Common myeloid progenitor, CD34-positive (primary cell): ENCODE measurements around the gene SERPINA5.

Experiments used
- CTCF ChIA-PET: fragments of 350-600 bp; sonication (Branson Sonifier 250); formaldehyde crosslinking; loops from one replicate; lab custom pipeline; 2021; ENCODE audit warnings: antibody characterized with exemption; lab: Charles Lee
- POLR2A ChIA-PET: fragments of 350-600 bp; sonication (Branson Sonifier 250); formaldehyde crosslinking; loops from one replicate; lab custom pipeline; 2021; ENCODE audit warnings: antibody characterized with exemption; lab: Charles Lee
- DNase-seq, 3 donors: peaks; one replicate each; pipeline versions ENCODE4 v3.0.0 to v3.0.0-alpha.2; 2013
- H3K27ac ChIP-seq, 2 experiments: 1 replicate in 1 of 2; 2 replicates in 1 of 2; pipeline ENCODE4 v1.7.0; 2013; ENCODE audit warnings: inconsistent platforms in 2 of 2, low read length in 2 of 2, mild to moderate bottlenecking in 2 of 2, low read depth in 1 of 2, moderate library complexity in 1 of 2; ENCODE audit not compliant: severe bottlenecking in 2 of 2, insufficient read depth in 1 of 2, poor library complexity in 1 of 2
- H3K27me3 ChIP-seq, 5 experiments: replicated peaks in 2 of 5; 1 replicate in 3 of 5; 2 replicates in 2 of 5; pipeline versions ENCODE4 v1.6.1 to v1.7.0; 2013; ENCODE audit warnings: low read length in 4 of 5, mild to moderate bottlenecking in 2 of 5, moderate library complexity in 2 of 5, inconsistent platforms in 1 of 5; ENCODE audit not compliant: insufficient read depth in 5 of 5, control insufficient read depth in 4 of 5
- H3K36me3 ChIP-seq, 4 experiments: 1 replicate in 2 of 4; 2 replicates in 2 of 4; pipeline versions ENCODE4 v1.6.1 to v1.7.0; 2013; ENCODE audit warnings: low read length in 3 of 4, control low read depth in 1 of 4, mild to moderate bottlenecking in 1 of 4; ENCODE audit not compliant: control insufficient read depth in 4 of 4, insufficient read depth in 4 of 4
- H3K4me1 ChIP-seq, 4 experiments: 1 replicate in 3 of 4; 2 replicates in 1 of 4; pipeline versions ENCODE4 v1.6.1 to v1.7.1; 2013; ENCODE audit warnings: low read length in 3 of 4, mild to moderate bottlenecking in 3 of 4, control low read depth in 1 of 4, inconsistent platforms in 1 of 4, moderate library complexity in 1 of 4; ENCODE audit not compliant: control insufficient read depth in 4 of 4, insufficient read depth in 4 of 4; ENCODE audit errors: control extremely low read depth in 1 of 4
- H3K4me3 ChIP-seq, 7 experiments: 1 replicate in 4 of 7; 2 replicates in 3 of 7; pipeline versions ENCODE4 v1.5.1 to v1.7.0; 2013; ENCODE audit warnings: mild to moderate bottlenecking in 7 of 7, low read length in 6 of 7, moderate library complexity in 6 of 7, inconsistent platforms in 2 of 7, low read depth in 2 of 7, control low read depth in 1 of 7; ENCODE audit not compliant: insufficient read depth in 4 of 7, control insufficient read depth in 1 of 7; ENCODE audit errors: extremely low read depth in 1 of 7
- H3K9me3 ChIP-seq, 5 experiments: 1 replicate in 4 of 5; 2 replicates in 1 of 5; pipeline versions ENCODE4 v1.6.1 to v1.7.1; 2013; ENCODE audit warnings: low read length in 4 of 5, mild to moderate bottlenecking in 2 of 5, inconsistent platforms in 1 of 5, low read depth in 1 of 5, moderate library complexity in 1 of 5; ENCODE audit not compliant: control insufficient read depth in 4 of 5, insufficient read depth in 2 of 5; ENCODE audit errors: control extremely low read depth in 1 of 5
- WGBS: methylation state at CpG from one replicate; pipeline ENCODE4 v1.1.5; 2013; ENCODE audit not compliant: insufficient coverage; 5-methylcytosine and 5-hydroxymethylcytosine counted together

SERPINA5 gene

DNA sequence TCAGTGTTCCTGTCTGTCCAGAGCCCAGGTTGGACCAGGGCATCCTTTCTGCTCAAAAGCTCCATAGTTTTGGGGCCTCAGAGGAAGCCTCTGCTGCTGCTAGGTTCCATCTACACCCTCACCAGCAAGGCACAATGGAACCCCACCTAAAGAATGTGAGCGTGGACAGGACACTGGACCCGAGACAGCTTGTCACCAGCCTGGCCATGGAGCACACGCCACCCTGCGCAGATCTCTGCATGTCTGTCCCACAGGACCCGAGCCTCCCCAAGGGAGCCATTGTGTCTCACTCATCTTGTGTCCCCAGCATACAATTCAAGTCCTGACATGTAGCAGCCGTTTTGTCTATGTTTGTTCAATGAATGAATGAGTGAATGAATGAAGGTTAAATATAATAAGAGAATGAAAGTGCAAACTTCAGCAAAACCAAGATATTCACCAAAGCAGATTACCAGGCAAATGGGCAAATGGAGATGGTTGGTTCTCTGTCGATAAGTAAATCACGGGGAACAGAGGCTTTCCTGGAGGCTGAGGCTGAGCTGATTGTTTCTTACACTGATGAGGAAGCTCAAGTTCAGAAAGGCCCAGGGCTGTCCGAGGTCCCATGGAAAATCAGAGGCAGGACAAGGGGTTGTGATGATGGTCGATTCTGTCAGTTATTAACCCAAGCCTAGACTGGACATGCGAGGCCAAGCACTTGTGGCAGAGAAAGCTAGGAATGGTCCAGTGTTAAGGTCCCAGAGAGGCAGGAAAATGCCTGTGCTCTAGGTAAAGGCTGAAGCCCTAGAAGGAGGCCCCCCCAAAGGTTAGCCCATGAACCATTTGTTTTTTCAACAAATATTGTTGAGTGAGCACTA lies 58.0 kb downstream of the SERPINA5 start:
- Histone ChIP-seq H3K36me3 (no peaks in the 10 kb centered on the region), H3K9me3 (no peaks in the 10 kb centered on the region), H3K4me3 (no peak overlapping the region), H3K27ac (no peak overlapping the region), H3K4me1 (no peaks in the 10 kb centered on the region), H3K27me3 (peaks cover 0 to 4% (median 0%) of the 10 kb centered on the region in 5 experiments)
- ChIA-PET CTCF (interaction anchor here (0.5 kb wide), 1 partner anchor 449 kb away, joined by 3 read pairs; no protein-coding TSS in a partner anchor), POLR2A (no interaction called here)
- WGBS = 96% methylated on average over 7 of the region's 11 CpGs
- no peak for DNase-seq

DNA sequence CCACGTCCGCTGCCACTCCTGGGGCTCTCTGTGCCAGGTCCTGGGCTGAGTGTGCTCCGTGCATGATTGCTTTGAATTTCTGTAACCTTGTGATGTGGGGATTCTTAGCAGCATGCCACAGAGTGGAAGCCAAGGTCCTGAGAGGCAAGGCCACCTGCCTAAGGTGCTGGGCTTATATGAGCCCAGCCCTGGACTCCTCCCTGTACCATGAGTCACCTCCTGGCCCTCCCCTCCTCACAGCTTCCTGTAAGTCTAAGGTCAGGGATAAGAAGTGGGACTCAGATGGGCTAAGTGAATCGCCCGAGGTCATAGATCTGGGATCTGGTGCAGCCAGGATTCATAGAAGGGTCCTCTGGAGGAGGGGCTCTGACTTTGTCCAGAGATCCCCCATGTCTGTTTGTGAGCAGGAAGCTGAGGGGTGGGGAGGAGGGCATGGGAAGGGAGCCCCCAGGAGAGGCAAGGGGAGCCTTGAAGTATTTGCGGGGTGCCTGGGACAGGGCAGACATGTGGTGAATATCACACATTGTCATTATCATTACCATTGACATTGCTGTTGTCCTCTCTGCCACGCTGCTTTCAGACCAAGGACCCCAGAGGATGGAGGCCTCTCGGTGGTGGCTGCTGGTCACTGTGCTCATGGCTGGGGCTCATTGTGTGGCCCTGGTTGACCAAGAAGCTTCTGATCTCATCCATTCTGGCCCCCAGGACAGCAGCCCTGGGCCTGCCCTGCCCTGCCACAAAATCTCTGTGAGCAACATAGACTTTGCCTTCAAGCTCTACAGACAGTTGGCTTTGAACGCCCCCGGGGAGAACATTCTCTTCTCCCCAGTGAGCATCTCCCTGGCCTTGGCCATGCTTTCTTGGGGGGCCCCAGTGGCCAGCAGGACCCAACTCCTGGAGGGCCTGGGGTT lies 59.8 kb downstream of the SERPINA5 start:
- CTCF ChIA-PET = no interaction called here
- DNase-seq = no peak
- 97% methylated on average over 6 of the region's 10 CpGs for WGBS

DNA sequence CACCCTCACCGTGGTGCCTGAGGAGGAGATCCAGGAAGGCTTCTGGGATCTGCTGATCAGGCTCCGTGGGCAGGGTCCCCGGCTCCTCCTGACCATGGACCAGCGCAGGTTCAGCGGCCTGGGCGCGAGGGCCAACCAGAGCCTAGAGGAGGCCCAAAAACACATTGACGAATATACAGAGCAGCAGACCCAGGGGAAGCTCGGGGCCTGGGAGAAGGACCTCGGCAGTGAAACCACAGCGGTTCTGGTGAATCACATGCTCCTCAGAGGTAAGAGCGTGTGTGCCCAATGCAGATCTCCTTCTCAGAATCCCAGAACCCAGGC lies 60.4 kb downstream of the SERPINA5 start:
- 95% methylated on average over 12 of the region's 12 CpGs for WGBS
- no peak overlapping the region for H3K4me3 ChIP-seq
- POLR2A ChIA-PET = no interaction called here
- H3K27ac ChIP-seq = no peak overlapping the region
- H3K36me3 ChIP-seq = no peaks in the 10 kb centered on the region
- no peak for DNase-seq
- no peaks in the 10 kb centered on the region for H3K9me3 ChIP-seq
- no peaks in the 10 kb centered on the region for H3K4me1 ChIP-seq
- H3K27me3 ChIP-seq = peaks cover 0 to 3% (median 0%) of the 10 kb centered on the region in 5 experiments
- CTCF ChIA-PET = no interaction called here

More for the DNA sequence above, 59.8 kb downstream of the SERPINA5 start:
- no peaks in the 10 kb centered on the region for H3K9me3 ChIP-seq
- no peak overlapping the region for H3K4me3 ChIP-seq
- peaks cover 0 to 3% (median 0%) of the 10 kb centered on the region in 5 experiments for H3K27me3 ChIP-seq
- no peaks in the 10 kb centered on the region for H3K4me1 ChIP-seq
- no peaks in the 10 kb centered on the region for H3K36me3 ChIP-seq
- POLR2A ChIA-PET = no interaction called here
- H3K27ac ChIP-seq = no peak overlapping the region
